GM12878 (cell line): ENCODE data around the gene MCMBP.
A peak's percentile ranks its signal among the peaks of the same experiment; 100 is the strongest.

Experiments used
- CEBPB ChIP-seq, 2 experiments: fragments of 150-350 bp in 1 of 2; IDR thresholded peaks; 2 replicates each; pipeline ENCODE4 v1.6.1; 2012 to 2014; ENCODE audit warnings: low read depth in 2 of 2, low read length in 2 of 2, borderline replicate concordance in 1 of 2, inconsistent platforms in 1 of 2
- CHD4 ChIP-seq: fragments of 200-600 bp; sonication (generic); IDR thresholded peaks from 2 replicates; pipeline ENCODE4 v1.6.1; 2016; ENCODE audit warnings: mild to moderate bottlenecking
- CTCF ChIP-seq, 3 experiments: IDR thresholded peaks in 2 of 3; conservative IDR thresholded peaks in 1 of 3; 2 replicates each; pipeline ENCODE4 v1.5.1; 2011; ENCODE audit warnings: low read depth in 3 of 3, low read length in 3 of 3, mild to moderate bottlenecking in 3 of 3, control low read depth in 2 of 3, moderate library complexity in 2 of 3, inconsistent platforms in 1 of 3, mixed read lengths in 1 of 3; ENCODE audit not compliant: control insufficient read depth in 2 of 3, insufficient read depth in 1 of 3; ENCODE audit errors: extremely low read depth in 1 of 3
- EP300 ChIP-seq, 2 experiments: fragments of 150-350 bp in 1 of 2; IDR thresholded peaks; 2 replicates each; pipeline ENCODE4 v1.6.1; 2011 to 2012; ENCODE audit warnings: low read depth in 2 of 2, low read length in 2 of 2, borderline replicate concordance in 1 of 2, improper control_type of control experiment in 1 of 2, inconsistent platforms in 1 of 2; ENCODE audit not compliant: control insufficient read depth in 1 of 2
- LARP7 ChIP-seq: fragments of 450-650 bp; IDR thresholded peaks from 2 replicates; pipeline ENCODE4 v1.6.1; 2017; ENCODE audit warnings: mild to moderate bottlenecking
- NFYB ChIP-seq: IDR thresholded peaks from 2 replicates; pipeline ENCODE4 v1.6.1; 2011; ENCODE audit warnings: low read depth, mild to moderate bottlenecking, low read length, improper control_type of control experiment, moderate library complexity; ENCODE audit not compliant: insufficient read depth
- PAX5 ChIP-seq: IDR thresholded peaks from 2 replicates; pipeline ENCODE4 v1.6.1; 2011; ENCODE audit warnings: low read depth, low read length, borderline replicate concordance
- PML ChIP-seq: IDR thresholded peaks from 2 replicates; pipeline ENCODE4 v1.6.1; 2012; ENCODE audit warnings: low read length, inconsistent platforms
- POLR2A ChIP-seq: IDR thresholded peaks from 2 replicates; pipeline ENCODE4 v1.6.1; 2011; ENCODE audit warnings: low read depth, mild to moderate bottlenecking, low read length
- SMC3 ChIP-seq: IDR thresholded peaks from 2 replicates; pipeline ENCODE4 v1.6.1; 2011; ENCODE audit warnings: low read length, improper control_type of control experiment, borderline replicate concordance
- SRF ChIP-seq, 2 experiments: IDR thresholded peaks; 2 replicates each; pipeline ENCODE4 v1.6.1; 2011; ENCODE audit warnings: low read depth in 2 of 2, low read length in 2 of 2, mild to moderate bottlenecking in 1 of 2, moderate library complexity in 1 of 2
- TCF7 ChIP-seq: IDR thresholded peaks from 2 replicates; pipeline ENCODE4 v1.6.1; 2014; ENCODE audit warnings: antibody characterized with exemption, borderline replicate concordance

DNA sequence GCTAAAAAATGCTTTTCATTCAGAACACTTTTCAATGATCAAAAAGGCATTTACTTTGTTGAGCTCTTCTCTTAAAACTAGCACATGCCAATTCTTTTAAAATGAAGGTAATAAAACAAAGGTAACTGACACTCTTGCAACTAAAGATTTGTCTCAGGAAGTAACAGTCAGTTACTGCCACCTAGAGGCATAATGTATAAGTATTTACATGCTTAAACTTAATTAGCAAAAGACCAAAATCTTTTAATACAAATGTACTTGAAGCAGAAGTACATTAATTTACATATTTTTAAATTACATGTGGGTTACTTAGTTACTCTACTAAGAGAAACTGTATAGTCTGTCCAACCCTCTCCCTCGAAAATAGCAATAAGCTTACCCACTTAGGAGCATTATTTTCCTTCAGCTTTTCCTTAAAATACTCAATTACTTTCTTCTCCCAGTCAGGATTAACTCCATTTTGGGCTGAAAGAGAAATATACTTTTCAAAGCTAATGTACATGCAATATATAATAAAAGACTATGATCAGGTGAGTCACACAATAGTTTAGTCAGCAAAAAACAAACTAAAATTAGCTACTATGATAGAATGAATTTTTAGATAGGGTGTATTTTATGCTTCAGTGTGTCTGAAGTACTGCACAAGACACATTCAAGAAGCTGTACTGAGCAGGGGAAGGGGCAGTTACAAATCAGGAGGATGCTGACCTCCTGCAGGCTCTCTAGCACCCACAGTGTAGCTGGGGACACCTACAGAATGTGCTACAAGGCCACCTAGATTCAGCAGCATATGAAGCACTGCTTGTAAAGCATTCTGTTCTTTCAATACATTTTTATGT lies 13.0 kb downstream of the MCMBP start:
- TF ChIP-seq LARP7 (no peak), SMC3 (peak; percentile 58; the same call in 1 of the 2 replicates), NFYB (no peak), CTCF (IDR thresholded peaks at IDR 0.05 in 2 of 3, conservative IDR thresholded peaks at IDR 0.05 in 1 of 3; ENCODE audit: control insufficient read depth in 2 of 3, extremely low read depth in 1 of 3, insufficient read depth in 1 of 3, low read depth in 3 of 3, low read length in 3 of 3) (peak; percentile 36 to 70 (median 57); a peak in 5 of 6 replicates), EP300 (IDR thresholded peaks at IDR 0.05; ENCODE audit: borderline replicate concordance in 1 of 2, control insufficient read depth in 1 of 2, low read depth in 2 of 2, low read length in 2 of 2) (no peak), SRF (IDR thresholded peaks at IDR 0.05; ENCODE audit: low read depth in 2 of 2, low read length in 2 of 2) (no peak), POLR2A (no peak), CHD4 (no peak), PML (no peak), CEBPB (IDR thresholded peaks at IDR 0.05; ENCODE audit: borderline replicate concordance in 1 of 2, low read depth in 2 of 2, low read length in 2 of 2) (no peak), TCF7 (no peak), PAX5 (no peak)
